ENCODE data around the gene RIF1. TPM values are rescaled to one million over a fixed set of nuclear protein-coding genes. Genes with fewer than 3 reads are reported as not detected.

The RIF1 gene
- total and polyA plus RNA-seq, 4 donors = 2.2 to 26.9 (median 12.2) TPM

DNA sequence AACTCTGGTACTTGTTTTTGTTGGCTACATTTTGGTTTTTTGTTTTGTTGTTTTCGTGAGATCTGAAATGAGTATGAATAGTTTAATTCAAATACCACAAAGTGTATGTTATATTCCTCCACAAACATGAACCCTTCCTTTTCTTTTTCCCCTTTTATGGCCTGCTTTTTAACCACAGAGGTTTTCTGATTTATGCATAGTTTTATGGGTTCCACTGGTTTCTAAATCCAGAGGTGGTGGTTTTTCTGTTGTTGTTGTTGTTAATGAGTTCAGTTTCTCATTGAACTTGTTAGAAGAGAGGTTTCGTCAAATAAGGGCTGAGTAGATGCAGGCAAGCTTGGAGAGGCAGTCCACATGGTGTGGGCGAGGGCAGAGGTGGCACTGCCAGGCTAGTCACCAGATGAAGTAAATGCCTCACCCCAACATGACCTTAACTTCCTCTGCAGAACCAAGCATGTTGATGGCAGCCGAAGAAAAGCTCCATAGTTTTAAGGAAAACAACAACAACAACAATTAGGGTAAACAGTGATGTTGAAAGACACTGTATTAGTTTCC is 72.5 kb downstream of the RIF1 start:
- no peak for DNase-seq (ENCODE audit: low spot score)
- H3K27me3 ChIP-seq (ENCODE audit: control insufficient read depth in 4 of 4, insufficient read depth in 4 of 4, low read length in 3 of 4) = no peaks in the 10 kb centered on the region
- no peak overlapping the region for H3K27ac ChIP-seq (ENCODE audit: low read depth in 1 of 2, low read length in 2 of 2)
- H3K36me3 ChIP-seq (ENCODE audit: control insufficient read depth in 4 of 4, insufficient read depth in 3 of 4, low read depth in 1 of 4, low read length in 3 of 4) = peaks cover 0 to 3% (median 1%) of the 10 kb centered on the region in 4 donors
- 95% methylated on average over 4 of the region's 4 CpGs for WGBS
- TF ChIP-seq HNF4A (conservative IDR thresholded peaks at IDR 0.05) (no peak), RXRA (IDR thresholded peaks at IDR 0.05) (no peak), EGR1 (IDR thresholded peaks at IDR 0.05; ENCODE audit: low read depth in 2 of 2) (no peak), FOXA1 (IDR thresholded peaks at IDR 0.05) (no peak)
- H3K4me1 ChIP-seq (ENCODE audit: control insufficient read depth in 4 of 4, insufficient read depth in 4 of 4, low read length in 3 of 4) = peaks cover 0 to 8% (median 2%) of the 10 kb centered on the region in 4 donors
- H3K9me3 ChIP-seq (ENCODE audit: control insufficient read depth in 4 of 4, low read length in 3 of 4) = no peaks in the 10 kb centered on the region
- no peak overlapping the region for H3K4me3 ChIP-seq (ENCODE audit: low read depth in 1 of 3, low read length in 3 of 3)
- H3K9ac ChIP-seq (ENCODE audit: low read depth in 1 of 2, low read length in 2 of 2) = no peak overlapping the region

DNA sequence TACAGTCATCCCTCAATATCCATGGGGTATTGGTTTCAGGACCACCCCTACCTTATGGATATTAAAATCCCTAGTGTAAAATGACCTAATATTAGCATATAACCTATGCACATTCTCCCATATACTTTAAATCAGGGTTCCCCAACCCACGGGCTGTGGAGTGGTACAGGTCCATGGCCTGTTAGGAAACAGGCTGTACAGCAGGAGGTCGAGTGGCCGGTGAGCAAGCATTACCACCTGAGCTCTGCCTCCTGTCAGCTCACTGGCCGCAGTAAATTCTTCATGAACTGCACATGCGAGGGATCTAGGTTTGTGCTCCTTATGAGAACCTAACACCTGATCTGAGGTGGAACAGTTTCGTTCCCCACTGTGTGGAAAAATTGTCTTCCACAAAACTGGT is 73.8 kb downstream of the RIF1 start:
- WGBS = 90% methylated on average over 6 of the region's 6 CpGs
- Histone ChIP-seq H3K4me3 (ENCODE audit: low read depth in 1 of 3, low read length in 3 of 3) (no peak overlapping the region), H3K27ac (ENCODE audit: low read depth in 1 of 2, low read length in 2 of 2) (no peak overlapping the region), H3K27me3 (ENCODE audit: control insufficient read depth in 4 of 4, insufficient read depth in 4 of 4, low read length in 3 of 4) (no peaks in the 10 kb centered on the region), H3K4me1 (ENCODE audit: control insufficient read depth in 4 of 4, insufficient read depth in 4 of 4, low read length in 3 of 4) (peaks cover 0 to 8% (median 2%) of the 10 kb centered on the region in 4 donors), H3K36me3 (ENCODE audit: control insufficient read depth in 4 of 4, insufficient read depth in 3 of 4, low read depth in 1 of 4, low read length in 3 of 4) (peaks cover 0 to 3% (median 1%) of the 10 kb centered on the region in 4 donors), H3K9ac (ENCODE audit: low read depth in 1 of 2, low read length in 2 of 2) (no peak overlapping the region), H3K9me3 (ENCODE audit: control insufficient read depth in 4 of 4, low read length in 3 of 4) (no peaks in the 10 kb centered on the region)
- DNase-seq (ENCODE audit: low spot score) = no peak
- no peak for TF ChIP-seq EGR1 (IDR thresholded peaks at IDR 0.05; ENCODE audit: low read depth in 2 of 2)
- TF ChIP-seq FOXA2 (IDR thresholded peaks at IDR 0.05) = no peak
- TF ChIP-seq NR2F2 (IDR thresholded peaks at IDR 0.05) = no peak
- no peak for TF ChIP-seq YY1 (IDR thresholded peaks at IDR 0.05)
- TF ChIP-seq FOXA1 (IDR thresholded peaks at IDR 0.05) = no peak
- TF ChIP-seq TAF1 (conservative IDR thresholded peaks at IDR 0.05) = no peak
- TF ChIP-seq, protein P1, sequence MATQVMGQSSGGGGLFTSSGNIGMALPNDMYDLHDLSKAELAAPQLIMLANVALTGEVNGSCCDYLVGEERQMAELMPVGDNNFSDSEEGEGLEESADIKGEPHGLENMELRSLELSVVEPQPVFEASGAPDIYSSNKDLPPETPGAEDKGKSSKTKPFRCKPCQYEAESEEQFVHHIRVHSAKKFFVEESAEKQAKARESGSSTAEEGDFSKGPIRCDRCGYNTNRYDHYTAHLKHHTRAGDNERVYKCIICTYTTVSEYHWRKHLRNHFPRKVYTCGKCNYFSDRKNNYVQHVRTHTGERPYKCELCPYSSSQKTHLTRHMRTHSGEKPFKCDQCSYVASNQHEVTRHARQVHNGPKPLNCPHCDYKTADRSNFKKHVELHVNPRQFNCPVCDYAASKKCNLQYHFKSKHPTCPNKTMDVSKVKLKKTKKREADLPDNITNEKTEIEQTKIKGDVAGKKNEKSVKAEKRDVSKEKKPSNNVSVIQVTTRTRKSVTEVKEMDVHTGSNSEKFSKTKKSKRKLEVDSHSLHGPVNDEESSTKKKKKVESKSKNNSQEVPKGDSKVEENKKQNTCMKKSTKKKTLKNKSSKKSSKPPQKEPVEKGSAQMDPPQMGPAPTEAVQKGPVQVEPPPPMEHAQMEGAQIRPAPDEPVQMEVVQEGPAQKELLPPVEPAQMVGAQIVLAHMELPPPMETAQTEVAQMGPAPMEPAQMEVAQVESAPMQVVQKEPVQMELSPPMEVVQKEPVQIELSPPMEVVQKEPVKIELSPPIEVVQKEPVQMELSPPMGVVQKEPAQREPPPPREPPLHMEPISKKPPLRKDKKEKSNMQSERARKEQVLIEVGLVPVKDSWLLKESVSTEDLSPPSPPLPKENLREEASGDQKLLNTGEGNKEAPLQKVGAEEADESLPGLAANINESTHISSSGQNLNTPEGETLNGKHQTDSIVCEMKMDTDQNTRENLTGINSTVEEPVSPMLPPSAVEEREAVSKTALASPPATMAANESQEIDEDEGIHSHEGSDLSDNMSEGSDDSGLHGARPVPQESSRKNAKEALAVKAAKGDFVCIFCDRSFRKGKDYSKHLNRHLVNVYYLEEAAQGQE (IDR thresholded peaks at IDR 0.05) = no peak
- no peak for TF ChIP-seq HNF4G (IDR thresholded peaks at IDR 0.05)
- TF ChIP-seq, protein P2, sequence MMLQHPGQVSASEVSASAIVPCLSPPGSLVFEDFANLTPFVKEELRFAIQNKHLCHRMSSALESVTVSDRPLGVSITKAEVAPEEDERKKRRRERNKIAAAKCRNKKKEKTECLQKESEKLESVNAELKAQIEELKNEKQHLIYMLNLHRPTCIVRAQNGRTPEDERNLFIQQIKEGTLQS (IDR thresholded peaks at IDR 0.05) = no peak
- TF ChIP-seq, protein P3, sequence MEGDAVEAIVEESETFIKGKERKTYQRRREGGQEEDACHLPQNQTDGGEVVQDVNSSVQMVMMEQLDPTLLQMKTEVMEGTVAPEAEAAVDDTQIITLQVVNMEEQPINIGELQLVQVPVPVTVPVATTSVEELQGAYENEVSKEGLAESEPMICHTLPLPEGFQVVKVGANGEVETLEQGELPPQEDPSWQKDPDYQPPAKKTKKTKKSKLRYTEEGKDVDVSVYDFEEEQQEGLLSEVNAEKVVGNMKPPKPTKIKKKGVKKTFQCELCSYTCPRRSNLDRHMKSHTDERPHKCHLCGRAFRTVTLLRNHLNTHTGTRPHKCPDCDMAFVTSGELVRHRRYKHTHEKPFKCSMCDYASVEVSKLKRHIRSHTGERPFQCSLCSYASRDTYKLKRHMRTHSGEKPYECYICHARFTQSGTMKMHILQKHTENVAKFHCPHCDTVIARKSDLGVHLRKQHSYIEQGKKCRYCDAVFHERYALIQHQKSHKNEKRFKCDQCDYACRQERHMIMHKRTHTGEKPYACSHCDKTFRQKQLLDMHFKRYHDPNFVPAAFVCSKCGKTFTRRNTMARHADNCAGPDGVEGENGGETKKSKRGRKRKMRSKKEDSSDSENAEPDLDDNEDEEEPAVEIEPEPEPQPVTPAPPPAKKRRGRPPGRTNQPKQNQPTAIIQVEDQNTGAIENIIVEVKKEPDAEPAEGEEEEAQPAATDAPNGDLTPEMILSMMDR (IDR thresholded peaks at IDR 0.05; ENCODE audit: low read depth, low read length, missing input control) = no peak
- no peak for TF ChIP-seq RXRA (IDR thresholded peaks at IDR 0.05)
- no peak for TF ChIP-seq SP1 (IDR thresholded peaks at IDR 0.05)
- no peak for TF ChIP-seq RAD21 (IDR thresholded peaks at IDR 0.05)
- TF ChIP-seq, protein P4, sequence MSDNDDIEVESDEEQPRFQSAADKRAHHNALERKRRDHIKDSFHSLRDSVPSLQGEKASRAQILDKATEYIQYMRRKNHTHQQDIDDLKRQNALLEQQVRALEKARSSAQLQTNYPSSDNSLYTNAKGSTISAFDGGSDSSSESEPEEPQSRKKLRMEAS (IDR thresholded peaks at IDR 0.05) = no peak
- TF ChIP-seq JUND (IDR thresholded peaks at IDR 0.05) = no peak
- TF ChIP-seq HNF4A (conservative IDR thresholded peaks at IDR 0.05) = no peak
- TF ChIP-seq GABPA (IDR thresholded peaks at IDR 0.05 in 1 of 2, conservative IDR thresholded peaks at IDR 0.05 in 1 of 2) = no peak
- TF ChIP-seq, protein P5, sequence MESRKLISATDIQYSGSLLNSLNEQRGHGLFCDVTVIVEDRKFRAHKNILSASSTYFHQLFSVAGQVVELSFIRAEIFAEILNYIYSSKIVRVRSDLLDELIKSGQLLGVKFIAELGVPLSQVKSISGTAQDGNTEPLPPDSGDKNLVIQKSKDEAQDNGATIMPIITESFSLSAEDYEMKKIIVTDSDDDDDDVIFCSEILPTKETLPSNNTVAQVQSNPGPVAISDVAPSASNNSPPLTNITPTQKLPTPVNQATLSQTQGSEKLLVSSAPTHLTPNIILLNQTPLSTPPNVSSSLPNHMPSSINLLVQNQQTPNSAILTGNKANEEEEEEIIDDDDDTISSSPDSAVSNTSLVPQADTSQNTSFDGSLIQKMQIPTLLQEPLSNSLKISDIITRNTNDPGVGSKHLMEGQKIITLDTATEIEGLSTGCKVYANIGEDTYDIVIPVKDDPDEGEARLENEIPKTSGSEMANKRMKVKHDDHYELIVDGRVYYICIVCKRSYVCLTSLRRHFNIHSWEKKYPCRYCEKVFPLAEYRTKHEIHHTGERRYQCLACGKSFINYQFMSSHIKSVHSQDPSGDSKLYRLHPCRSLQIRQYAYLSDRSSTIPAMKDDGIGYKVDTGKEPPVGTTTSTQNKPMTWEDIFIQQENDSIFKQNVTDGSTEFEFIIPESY (IDR thresholded peaks at IDR 0.05) = no peak
